ENCODE results near the gene CTDNEP1. TPM values are rescaled to one million over a fixed set of nuclear protein-coding genes. Genes with fewer than 3 reads are reported as not detected.

The CTDNEP1 gene
- total and polyA plus RNA-seq, 2 of the 4 experiments (the other 2 are of a cell fraction): 23.8 to 132 TPM

- Histone ChIP-seq H3K27me3 (ENCODE audit: control insufficient read depth, insufficient read depth, low read length) (no peaks in the 10 kb centered on the region), H4K5ac (ENCODE audit: low read depth, low read length) (peak overlapping the region; percentile 77), H3K18ac (ENCODE audit: low read depth, low read length) (no peak overlapping the region; the same call in 1 of the 2 replicates), H4K20me1 (ENCODE audit: insufficient read depth, low read length) (peaks cover 7% of the 10 kb centered on the region; the same call in 1 of the 2 replicates), H3K4ac (ENCODE audit: low read depth, low read length) (peak overlapping the region; percentile 51), H2AFZ (replicated peaks; ENCODE audit: low read length, poor library complexity) (peak overlapping the region; percentile 90), H3K4me3 (ENCODE audit: insufficient read depth, low read depth, low read length) (peak overlapping the region; percentile 90), H3K9me1 (ENCODE audit: insufficient read depth, low read length) (no peaks in the 10 kb centered on the region), H3K4me2 (ENCODE audit: low read depth, low read length) (peak overlapping the region; percentile 95), H3K36me3 (ENCODE audit: control insufficient read depth, insufficient read depth, low read length) (peaks cover 28% of the 10 kb centered on the region), H3K56ac (ENCODE audit: extremely low read depth, insufficient read depth, low read length) (no peak overlapping the region; the same call in none of the 2 replicates), H2BK15ac (ENCODE audit: low read depth, low read length) (peak overlapping the region; percentile 39; the same call in 1 of the 3 replicates), H3K4me1 (ENCODE audit: control insufficient read depth, insufficient read depth, low read length) (peaks cover 8% of the 10 kb centered on the region), H2BK120ac (ENCODE audit: low read depth, low read length) (no peak overlapping the region; the same call in 1 of the 2 replicates), H3K9ac (ENCODE audit: low read depth, low read length) (peak overlapping the region; percentile 81), H3K27ac (ENCODE audit: insufficient read depth, low read length) (peak overlapping the region; percentile 82), H3K9me3 (ENCODE audit: control insufficient read depth, insufficient read depth, low read length) (no peaks in the 10 kb centered on the region), H2BK5ac (ENCODE audit: low read depth, low read length, poor library complexity, severe bottlenecking) (peak overlapping the region; percentile 68), H3K14ac (replicated peaks; ENCODE audit: low read depth, low read length) (peak overlapping the region; percentile 69), H2BK20ac (ENCODE audit: low read depth, low read length) (no peak overlapping the region), H2AK9ac (replicated peaks; ENCODE audit: low read depth, low read length, poor library complexity) (peak overlapping the region; percentile 92), H2AK5ac (ENCODE audit: low read depth, low read length) (peak overlapping the region; percentile 77), H4K8ac (ENCODE audit: low read depth in 2 of 2, low read length in 2 of 2) (peak overlapping the region; percentile 80 to 87; a peak in 3 of 4 replicates), H4K91ac (ENCODE audit: insufficient read depth, low read depth, low read length) (peak overlapping the region; percentile 69), H3K79me1 (ENCODE audit: low read depth in 1 of 2, low read length in 2 of 2) (peaks cover 13 to 49% of the 10 kb centered on the region in 2 experiments), H3K23ac (ENCODE audit: low read depth, low read length) (peak overlapping the region; percentile 10; the same call in 1 of the 2 replicates)
- ChIA-PET CTCF (no interaction called here), POLR2A (ENCODE audit: unreplicated experiment) (no interaction called here)
- intact Hi-C loops (cut with micrococcal nuclease): no loop called here
- DNase-seq: no peak
- dilution Hi-C loops (cut with HindIII; ENCODE audit: low sequenced_read_pairs, unreplicated experiment): no loop called here
- in situ Hi-C loops (cut with MboI; ENCODE audit: low sequenced_read_pairs): loop anchor here (25.0 kb wide), 1 partner anchor 919 kb away; the partner anchor contains the start of genes PER1 and VAMP2
- no peak for TF ChIP-seq RFX5 (IDR thresholded peaks at IDR 0.05; ENCODE audit: low read depth, low read length)
- TF ChIP-seq NFE2L2 (IDR thresholded peaks at IDR 0.05; ENCODE audit: low read depth, low read length): no peak
- no peak for TF ChIP-seq CHD1 (IDR thresholded peaks at IDR 0.05; ENCODE audit: low read depth, low read length)
- TF ChIP-seq MAZ (IDR thresholded peaks at IDR 0.05; ENCODE audit: borderline replicate concordance, low read depth, low read length): no peak
- no peak for ATAC-seq (ENCODE audit: low read depth)
- no CpG with 5 or more reads among the region's 2 CpGs for WGBS, 2 experiments (ENCODE audit: extremely low coverage in 2 of 2, insufficient read length in 1 of 2)
- no TSS peak for BruUV-seq (replicated peaks)
Measured at GRCh38 chr17:7243453-7243729, 8.1 kb downstream of the CTDNEP1 start.
